AG04449 (cell line): ENCODE measurements around the gene TTC21B.
"Not testable (repeated sequence)": the region's sequence is repeated elsewhere in the genome, so short reads cannot be mapped to it uniquely, and the experiment has no call there.

Experiments used
- CTCF ChIA-PET: fragments of 350-600 bp; formaldehyde crosslinking; extraction: SDS; loops from one replicate; lab custom pipeline; 2021; ENCODE audit warnings: antibody characterized with exemption; lab: Yijun Ruan, JAX
- POLR2A ChIA-PET: fragments of 400-600, 350-600 bp; formaldehyde crosslinking; extraction: SDS; loops from one replicate; lab custom pipeline; 2020; ENCODE audit warnings: antibody characterized with exemption, inconsistent platforms; lab: Yijun Ruan, JAX
- DNase-seq: peaks from one replicate; pipeline ENCODE4 v3.0.0-alpha.2; 2010; ENCODE audit warnings: low read depth, low spot score
- H3K4me3 ChIP-seq: 2 replicates; pipeline ENCODE4 v1.5.1; 2011; ENCODE audit warnings: low read depth, mild to moderate bottlenecking, control low read depth, low read length
- TF ChIP-seq, protein P1 (sequence below): IDR thresholded peaks from one replicate; pipeline ENCODE4 v1.5.1; 2011; ENCODE audit warnings: mild to moderate bottlenecking, moderate library complexity, low read length, control low read depth, inconsistent platforms; ENCODE audit not compliant: insufficient read depth; ENCODE audit errors: missing control alignments

TTC21B gene

GRCh38 chr2:165871025-165871424 is 82.6 kb downstream of the TTC21B start:
- TF ChIP-seq, protein P1, sequence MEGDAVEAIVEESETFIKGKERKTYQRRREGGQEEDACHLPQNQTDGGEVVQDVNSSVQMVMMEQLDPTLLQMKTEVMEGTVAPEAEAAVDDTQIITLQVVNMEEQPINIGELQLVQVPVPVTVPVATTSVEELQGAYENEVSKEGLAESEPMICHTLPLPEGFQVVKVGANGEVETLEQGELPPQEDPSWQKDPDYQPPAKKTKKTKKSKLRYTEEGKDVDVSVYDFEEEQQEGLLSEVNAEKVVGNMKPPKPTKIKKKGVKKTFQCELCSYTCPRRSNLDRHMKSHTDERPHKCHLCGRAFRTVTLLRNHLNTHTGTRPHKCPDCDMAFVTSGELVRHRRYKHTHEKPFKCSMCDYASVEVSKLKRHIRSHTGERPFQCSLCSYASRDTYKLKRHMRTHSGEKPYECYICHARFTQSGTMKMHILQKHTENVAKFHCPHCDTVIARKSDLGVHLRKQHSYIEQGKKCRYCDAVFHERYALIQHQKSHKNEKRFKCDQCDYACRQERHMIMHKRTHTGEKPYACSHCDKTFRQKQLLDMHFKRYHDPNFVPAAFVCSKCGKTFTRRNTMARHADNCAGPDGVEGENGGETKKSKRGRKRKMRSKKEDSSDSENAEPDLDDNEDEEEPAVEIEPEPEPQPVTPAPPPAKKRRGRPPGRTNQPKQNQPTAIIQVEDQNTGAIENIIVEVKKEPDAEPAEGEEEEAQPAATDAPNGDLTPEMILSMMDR, result no peak
- ChIA-PET POLR2A (no interaction called here), CTCF (interaction anchor here (1.1 to 5.6 kb wide), 3 partner anchors 8 to 468 kb away, joined by 3 to 91 read pairs (median 3); no protein-coding TSS in a partner anchor)
- H3K4me3 ChIP-seq, result no peak overlapping the region
- no peak for DNase-seq

DNA sequence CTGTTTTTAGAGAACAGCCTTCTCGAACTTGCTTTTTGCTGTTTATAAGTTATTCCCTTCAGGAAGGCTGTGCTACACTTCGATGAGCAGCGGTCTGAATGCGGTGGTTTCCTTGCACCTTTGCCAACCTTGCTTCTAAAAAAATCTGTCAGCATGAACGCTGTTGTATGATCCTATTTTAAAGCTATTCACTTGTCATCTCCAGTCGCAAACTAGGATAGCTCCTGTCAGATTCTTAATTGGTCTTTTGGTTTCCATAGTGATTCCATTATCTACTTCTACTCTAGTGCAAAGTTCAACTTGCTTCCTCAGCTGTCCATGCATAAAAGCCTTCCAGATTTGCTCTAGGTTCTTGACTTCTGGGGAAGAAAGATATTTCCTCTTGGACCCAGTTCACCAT is 83.2 kb downstream of the TTC21B start:
- H3K4me3 ChIP-seq, result no peak overlapping the region
- DNase-seq, result no peak
- POLR2A ChIA-PET, result no interaction called here
- TF ChIP-seq, protein P1, result no peak
- CTCF ChIA-PET, result interaction anchor here (1.1 to 5.6 kb wide), 2 partner anchors 9 to 467 kb away, joined by 3 to 91 read pairs; no protein-coding TSS in a partner anchor

GRCh38 chr2:165868211-165868610 is 85.4 kb downstream of the TTC21B start:
- TF ChIP-seq, protein P1, result no peak
- no peak overlapping the region for H3K4me3 ChIP-seq
- DNase-seq, result no peak
- ChIA-PET POLR2A (no interaction called here), CTCF (no interaction called here)

DNA sequence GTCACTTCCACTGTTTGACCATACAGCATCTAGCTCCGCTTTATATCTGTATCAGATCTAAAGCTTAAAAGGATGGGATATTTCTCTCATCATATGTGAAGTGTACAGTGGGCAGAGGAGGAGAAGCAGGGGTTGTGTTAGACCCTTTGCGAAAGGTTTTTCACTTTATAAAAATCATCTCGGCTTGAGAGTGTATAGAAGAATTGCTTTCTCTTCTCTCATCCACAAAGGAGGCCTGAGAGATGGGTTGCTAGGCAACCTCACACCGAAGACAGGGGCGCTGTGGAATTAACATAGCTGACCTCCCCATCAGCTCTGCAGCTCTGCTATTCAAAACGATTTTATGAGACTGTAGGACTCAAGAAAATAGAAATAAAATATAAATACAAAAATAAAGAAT is 89.3 kb downstream of the TTC21B start:
- CTCF ChIA-PET, result interaction anchor here (2.1 kb wide), 1 partner anchor 10 kb away, joined by 10 read pairs; no protein-coding TSS in a partner anchor
- TF ChIP-seq, protein P1, result no peak
- no peak overlapping the region for H3K4me3 ChIP-seq
- no peak for DNase-seq
- POLR2A ChIA-PET, result no interaction called here

DNA sequence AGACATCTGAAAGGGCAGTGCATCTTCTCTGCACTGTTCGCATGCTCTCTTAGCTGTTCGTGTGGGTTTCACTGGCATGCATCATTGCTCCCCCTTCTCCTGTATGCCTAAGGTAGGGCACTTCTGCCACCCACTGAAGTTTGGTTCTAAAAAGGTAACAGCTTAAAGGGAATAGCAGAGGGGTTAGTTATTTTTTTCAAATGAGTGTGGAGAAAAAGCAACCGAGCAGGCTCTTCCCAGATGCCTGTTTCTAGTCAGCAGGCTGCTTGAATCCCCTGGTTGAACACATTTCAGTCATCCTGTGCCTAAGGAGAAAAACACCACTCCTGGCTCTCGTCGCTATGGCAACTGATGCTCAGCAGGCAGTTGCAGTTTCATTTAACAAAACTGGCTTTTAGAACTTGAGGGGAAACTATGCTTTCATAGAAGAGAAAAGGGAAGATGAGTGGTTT is 89.7 kb downstream of the TTC21B start:
- DNase-seq, result no peak
- no peak overlapping the region for H3K4me3 ChIP-seq
- ChIA-PET CTCF (interaction anchor here (2.1 kb wide), 1 partner anchor 10 kb away, joined by 10 read pairs; no protein-coding TSS in a partner anchor), POLR2A (no interaction called here)
- TF ChIP-seq, protein P1, result no peak

GRCh38 chr2:165861083-165861482 is 92.5 kb downstream of the TTC21B start:
- DNase-seq, H3K4me3 ChIP-seq, CTCF ChIA-PET, POLR2A ChIA-PET: not testable (repeated sequence)

DNA sequence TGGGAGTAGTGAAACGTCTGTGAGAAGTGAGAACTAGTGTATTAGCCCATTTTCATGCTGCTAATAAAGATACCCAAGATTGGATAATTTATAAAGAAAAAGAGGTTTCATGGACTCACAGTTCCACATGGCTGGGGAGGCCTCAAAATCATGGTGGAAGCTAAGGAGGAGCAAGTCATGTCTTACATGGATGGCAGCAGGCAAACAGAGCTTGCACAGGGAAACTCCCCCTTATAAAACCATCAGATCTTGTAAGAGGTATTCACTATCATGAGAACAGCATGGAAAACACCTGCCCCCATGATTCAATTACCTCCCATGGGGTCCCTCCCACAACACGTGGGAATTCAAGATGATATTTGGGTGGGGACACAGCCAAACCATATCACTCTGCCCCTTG is 93.9 kb downstream of the TTC21B start:
- CTCF ChIA-PET, DNase-seq, POLR2A ChIA-PET, H3K4me3 ChIP-seq: not testable (repeated sequence)
